Putamen (tissue), 1 donor: ENCODE measurements around the gene ZNF366.

Experiments used
- DNase-seq: peaks from one replicate; pipeline ENCODE4 v3.0.0-alpha.2; 2016; ENCODE audit warnings: low spot score

Gene ZNF366

DNA sequence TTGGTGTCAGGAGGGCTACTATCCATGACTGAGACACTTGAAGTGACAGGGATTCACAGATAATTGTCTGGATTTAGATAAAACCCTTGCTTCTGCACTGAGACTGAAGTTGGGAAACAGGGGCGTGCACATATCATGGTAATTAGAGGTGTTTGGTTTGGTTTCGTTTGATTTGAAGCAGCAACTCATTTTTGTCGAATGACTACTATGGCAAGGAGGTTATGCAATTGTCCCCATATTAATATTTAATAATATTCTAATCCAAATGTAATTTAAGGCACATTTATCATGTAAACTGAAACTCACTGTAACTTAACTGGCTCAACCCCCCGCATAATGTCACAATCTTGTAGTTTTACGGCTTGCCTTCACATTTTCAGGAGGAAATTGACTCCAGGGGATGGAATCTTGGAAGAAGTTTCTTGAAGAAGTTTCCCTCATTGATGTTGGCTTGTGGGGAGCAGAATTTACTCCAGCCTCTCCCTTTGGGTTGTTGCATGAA lies 12.5 kb downstream of the ZNF366 start:
- no peak for DNase-seq

DNA sequence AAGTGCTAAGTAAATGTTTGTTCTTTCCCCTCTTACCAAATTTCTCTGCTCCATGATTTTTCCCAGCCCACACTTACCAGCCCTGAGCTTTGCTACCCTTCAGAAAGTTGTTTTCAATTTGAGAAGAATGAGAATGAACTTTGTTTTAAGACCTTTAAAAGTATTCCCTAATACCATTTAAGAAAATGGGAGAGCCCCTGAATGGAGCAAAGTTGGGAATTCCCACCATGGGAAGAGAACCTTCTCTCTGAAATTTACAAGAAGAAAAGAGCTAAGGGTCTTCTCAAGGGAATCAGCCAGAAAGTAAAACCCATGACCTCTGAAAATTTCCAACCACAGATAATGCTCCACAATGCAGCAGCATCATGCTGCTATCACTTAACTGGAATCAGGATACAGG lies 17.7 kb downstream of the ZNF366 start:
- DNase-seq, result no peak

DNA sequence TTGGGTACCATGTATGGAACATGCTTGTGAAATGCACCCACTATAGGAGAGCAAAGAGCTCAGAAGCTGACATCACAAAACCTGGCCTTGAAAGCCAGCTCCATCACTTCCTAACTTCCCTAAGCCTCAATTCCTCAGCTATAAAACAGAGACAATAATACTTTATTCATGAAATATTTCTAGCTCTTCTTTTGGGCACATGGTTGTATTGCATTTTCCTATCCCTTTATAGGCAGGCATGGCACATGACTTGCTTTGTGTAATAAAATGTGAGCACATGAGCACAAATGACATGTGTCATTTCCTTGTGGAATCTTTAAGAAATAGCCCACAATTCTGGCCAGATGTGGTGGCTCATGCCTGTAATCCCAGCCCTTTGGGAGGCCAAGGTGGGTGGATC lies 18.5 kb downstream of the ZNF366 start:
- DNase-seq, result no peak

DNA sequence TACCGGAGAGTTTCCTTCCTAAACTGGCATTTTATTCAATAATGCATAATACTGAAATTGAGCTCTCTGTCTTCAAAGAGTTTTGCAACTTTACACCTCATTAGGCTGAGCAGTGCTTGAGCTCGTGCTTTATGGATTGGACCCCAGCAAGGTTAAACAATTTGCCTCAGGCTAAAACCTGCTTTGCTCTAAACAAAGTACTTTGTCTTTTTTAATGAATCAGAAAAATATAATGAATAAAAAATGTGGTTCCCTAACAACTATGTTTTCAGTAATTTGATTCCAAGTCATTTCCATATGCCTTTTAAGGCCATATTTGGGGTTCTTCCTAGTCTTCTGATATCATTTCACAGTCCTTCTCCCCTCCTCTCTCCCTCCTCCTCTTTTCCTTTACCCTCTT lies 20.0 kb downstream of the ZNF366 start:
- DNase-seq, result no peak

DNA sequence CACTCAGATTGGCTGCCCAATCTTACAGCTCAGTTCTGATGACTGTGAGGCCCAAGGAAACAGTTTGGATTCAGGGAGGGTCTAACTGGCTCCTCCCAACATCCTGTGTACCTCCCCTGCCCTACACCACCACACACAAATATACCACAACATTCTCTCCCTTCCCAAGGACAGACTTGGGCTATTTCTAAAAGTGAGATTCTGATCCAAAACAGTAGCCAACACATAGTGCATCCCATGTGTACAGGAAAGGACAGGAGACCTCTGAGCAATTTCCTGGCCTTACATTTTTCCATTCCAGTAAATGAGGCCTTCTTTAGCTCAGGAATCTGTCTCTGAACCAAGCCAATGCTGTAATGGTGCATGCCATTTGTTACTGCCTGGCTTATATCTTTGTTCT lies 20.8 kb downstream of the ZNF366 start:
- DNase-seq, result no peak

GRCh38 chr5:72485430-72485974 lies 21.7 kb downstream of the ZNF366 start:
- DNase-seq, result no peak

DNA sequence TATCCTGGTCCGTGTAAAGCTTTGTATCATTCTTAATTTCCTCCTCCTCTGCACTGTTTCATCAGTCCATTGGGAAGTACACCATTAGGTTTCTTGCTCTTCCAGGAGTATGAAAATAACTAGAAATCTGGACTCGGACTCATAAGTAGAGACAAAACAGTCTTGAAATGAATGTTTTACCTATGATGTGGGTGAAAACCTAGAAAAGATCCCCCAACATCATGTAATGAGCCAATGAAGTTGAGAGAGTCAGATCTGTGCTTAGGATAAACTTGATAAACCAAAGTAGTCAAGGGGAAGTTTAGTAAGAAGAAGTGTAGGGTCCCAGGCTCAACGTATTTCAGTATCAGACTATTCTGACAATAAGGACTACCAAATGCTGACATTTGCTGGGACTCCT lies 25.2 kb downstream of the ZNF366 start:
- DNase-seq, result no peak

GRCh38 chr5:72480841-72481240 lies 26.4 kb downstream of the ZNF366 start:
- no peak for DNase-seq

DNA sequence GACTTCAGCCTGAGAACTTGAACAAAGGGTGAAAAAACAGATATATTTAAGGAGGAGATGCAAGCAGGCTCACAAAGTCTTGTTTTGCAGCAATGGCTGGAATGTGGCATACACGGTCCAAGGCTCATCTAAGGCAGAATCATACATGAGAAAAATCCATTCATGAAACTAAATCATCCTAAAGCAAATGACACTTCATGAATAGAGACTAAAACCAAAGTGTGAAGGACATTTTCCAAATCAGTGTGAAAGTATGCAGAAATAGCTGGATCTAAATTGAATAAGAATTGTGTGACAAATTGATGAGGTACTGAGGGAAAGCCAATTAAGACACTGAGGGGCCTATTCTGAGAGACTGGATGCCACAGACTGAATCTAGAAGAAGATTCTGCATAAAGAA lies 27.3 kb downstream of the ZNF366 start:
- DNase-seq, result no peak

DNA sequence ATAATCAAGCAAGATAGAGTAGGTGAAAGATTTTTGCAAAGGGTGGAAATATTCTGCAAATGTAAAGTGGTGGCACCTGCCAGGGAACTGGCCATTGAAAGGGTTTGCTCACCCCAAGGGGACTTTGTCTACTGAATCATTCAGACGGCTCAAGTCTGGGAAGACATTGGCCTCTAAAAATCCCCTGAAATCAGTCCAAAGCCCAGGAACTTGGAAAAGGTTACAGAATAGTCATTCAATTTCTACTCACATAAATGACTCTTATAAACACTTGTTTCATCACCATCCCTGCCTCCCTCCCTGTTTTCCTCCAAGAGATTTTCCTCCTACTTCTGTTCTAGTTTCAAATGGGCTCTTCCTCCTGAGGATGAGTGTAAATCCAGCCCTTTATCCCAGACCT lies 28.5 kb downstream of the ZNF366 start:
- no peak for DNase-seq

DNA sequence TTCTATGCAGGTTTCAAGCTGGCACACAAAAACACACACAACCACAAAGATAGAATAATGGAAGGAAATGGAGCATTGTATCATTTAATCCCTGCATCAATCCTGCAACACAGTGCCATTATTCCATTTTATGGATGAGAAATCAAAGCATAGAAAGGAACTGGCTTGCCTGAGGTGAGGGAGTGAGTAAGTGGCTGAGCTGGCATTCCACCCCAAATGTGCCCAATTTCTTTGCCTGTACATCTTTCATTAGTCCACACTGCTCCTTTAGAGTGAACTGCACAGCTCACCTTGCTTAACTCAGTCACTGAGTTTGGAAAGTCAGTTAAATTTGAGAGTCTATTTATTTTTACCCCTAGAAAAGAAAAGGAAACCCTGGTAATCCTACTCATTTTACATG lies 28.9 kb downstream of the ZNF366 start:
- DNase-seq, result no peak

DNA sequence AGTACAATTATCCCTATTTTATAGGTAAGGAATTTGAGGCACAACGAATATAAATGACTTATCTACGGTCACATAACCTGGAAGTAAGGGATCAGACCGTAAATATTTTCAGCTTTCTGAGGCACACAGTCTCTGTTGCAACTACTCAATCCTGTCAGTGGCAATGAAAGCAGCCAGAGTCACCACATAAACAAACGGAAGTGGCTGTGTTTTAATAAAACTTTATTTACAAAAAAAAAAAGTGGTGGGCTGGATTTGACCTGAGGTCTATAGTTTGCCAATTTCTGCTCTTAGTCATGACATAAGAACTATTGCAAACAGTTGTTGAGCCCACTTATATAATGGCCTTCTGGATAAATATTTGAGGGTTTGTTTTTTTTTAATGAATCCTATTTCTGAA lies 29.6 kb downstream of the ZNF366 start:
- no peak for DNase-seq

- no peak for DNase-seq
Observed at GRCh38 chr5:72477176-72477575, 30.0 kb downstream of the ZNF366 start.

DNA sequence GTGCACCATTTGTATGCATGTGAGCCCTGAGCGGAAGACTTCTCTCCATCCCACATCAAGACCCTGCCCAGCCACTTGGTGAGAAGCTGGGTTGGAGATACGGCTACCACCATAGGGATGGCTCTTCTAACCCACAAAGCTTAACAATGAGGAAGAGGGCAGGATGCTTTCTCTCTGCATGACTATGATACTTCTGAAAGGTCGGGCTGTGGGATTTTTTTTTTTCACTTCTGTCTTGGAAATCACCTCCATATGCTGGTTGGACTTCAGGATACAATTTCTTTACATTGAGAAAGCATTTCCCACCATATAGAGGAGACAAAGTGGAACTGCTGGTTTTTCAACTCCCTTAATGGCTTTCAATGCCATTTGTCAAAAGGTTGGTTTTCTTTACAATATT lies 30.5 kb downstream of the ZNF366 start:
- no peak for DNase-seq

DNA sequence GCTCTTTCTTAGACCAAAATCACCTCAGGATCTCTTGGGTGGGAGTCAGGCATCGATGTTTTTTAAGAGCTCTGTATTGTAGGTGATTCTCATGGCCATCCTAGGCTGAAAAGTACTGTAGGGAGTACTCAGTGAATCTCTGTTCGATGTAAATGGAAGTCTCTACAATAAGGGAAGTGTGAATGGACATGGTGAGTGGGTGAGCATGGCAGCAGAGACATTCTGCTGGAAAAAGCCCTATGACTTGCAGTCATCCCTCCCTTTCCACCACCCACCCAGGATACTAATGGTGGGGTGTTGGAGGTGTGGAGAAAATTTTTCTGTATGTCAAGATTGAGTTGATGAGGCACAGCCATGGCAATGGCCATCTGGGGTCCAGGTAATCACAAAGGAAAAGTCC lies 30.9 kb downstream of the ZNF366 start:
- DNase-seq, result no peak

- no peak for DNase-seq
Observed at GRCh38 chr5:72474516-72474915, 32.7 kb downstream of the ZNF366 start.

DNA sequence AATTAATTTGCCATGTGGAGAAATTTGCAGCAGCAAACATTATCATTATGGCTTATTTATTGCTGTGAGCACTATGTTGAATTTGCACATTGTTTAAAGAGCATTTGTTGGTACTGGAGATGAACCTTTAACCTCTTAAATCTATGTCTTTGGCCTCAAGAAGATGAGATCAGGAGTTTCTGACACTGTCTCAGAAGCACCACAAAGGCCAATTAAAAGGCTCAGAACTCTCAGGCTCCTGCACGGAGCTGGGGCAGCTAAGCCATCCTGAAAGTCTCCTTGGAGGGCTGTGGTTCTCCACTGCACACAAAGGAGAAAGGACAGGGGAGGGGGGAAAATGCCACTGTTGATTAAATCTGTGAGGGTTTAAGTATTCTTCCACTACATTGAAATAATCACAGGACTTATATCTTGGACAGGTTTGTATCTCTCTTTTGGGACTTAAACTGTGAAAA lies 33.1 kb downstream of the ZNF366 start:
- DNase-seq, result no peak

DNA sequence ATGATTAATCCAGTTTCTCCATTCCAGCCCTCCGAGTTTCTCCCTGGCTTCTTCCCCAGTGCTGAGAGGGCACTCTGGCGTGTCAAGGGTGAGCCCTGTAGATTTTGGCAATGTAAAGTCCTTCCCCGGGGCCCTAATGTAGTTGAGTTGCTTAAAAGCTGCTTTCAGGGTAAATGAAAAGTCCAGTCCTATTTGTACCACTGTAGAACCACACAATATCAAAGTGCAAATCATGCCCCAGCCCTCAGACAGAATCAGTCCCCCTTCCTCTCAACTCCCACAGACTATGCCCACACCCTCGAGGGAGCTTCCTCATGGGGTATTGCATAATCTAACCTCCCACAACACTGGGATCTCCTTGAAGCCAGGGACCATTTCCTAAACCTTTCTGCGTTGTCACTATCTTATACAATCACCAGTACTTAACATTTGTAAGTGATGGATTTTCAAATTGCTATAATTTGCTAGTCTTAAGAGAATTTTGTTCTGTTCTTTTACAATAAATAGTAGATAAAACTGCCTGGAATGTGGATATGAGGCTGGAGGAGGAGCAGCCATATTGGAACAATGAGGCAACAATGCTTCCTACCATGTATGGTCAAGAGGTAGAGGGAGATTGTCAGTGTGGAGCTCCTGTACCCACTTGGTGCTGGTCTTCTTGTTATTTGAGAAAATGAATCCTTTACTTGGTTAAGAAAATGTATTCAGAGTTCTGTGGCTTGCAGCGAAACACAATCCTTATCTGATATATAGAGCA lies 34.4 kb downstream of the ZNF366 start:
- DNase-seq, result no peak

DNA sequence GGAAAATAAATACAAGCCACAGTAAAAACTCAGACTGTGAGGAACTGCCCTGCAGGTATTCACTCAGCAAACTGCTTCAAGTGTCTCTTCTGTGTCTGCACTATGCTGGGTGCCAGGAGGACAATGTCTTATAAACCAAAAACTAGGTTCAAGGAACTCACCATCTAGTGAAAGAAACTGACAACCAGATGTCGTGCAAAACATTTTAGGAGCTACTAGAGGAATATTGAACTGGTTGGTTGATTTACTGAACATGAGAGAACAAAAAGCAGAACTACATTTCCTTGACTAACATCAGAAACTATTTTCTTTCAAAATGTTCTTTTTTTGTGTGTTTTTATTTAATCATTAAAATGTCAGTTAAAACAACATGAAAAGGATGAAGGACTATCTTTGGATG lies 35.2 kb downstream of the ZNF366 start:
- no peak for DNase-seq

DNA sequence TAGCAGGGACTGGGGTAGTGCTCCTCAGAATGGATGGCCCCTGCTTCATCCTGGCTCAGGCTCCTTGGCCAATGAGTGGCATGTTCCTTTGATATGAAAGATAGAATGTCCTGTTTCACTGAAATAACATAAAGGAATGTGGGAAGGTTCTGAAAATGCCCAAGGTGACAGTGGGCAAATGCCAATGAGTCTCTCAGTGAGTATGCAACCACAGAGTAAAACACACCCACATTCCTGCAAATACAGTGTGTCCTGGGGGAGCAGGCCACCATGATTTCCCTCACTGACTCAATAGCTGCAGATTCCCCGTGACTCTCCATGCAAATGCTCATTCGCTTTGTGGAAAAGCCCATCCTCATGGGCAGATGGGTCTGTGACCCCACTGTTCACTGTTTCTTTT lies 36.4 kb downstream of the ZNF366 start:
- DNase-seq, result no peak

DNA sequence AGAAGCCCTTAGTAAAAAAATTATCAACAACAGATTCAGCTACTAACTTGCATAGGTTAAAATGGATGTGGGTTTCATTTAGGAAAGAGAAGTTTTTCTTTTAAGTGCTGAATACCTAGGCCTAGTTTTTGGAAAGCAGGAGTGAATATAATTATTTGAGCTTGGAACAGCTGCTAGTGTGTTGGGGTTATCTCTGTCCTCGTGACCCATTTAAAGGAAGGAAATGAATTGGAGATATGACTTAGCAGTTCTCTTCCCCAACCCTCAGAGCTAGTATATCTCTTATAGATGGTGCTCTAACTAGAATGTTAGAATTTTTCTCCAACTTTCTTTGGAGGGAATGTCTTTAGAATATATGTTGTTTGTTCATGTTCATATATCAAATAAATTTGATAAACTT lies 38.6 kb downstream of the ZNF366 start:
- no peak for DNase-seq

DNA sequence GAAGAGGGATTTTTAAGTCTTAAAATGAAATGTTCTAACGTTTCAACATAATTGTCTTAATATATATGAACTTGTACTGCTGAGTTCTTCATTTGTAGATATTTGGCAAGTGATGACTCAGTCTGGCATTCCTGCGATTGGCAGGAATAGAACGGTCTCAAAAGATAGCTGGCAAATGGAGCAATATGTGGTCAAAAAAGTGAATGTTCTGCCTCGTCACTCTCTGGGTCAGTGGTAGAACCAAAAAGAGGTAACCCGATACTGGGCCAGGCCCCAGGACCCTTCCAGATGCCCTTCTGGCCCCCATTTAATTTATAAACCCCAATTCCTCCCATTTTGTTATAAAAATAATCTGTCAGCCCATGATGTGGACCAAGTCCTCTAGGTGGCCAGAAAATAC lies 39.2 kb downstream of the ZNF366 start:
- DNase-seq, result no peak

- DNase-seq, result no peak
Observed at GRCh38 chr5:72467461-72467860, 39.7 kb downstream of the ZNF366 start.
